Brain microvascular endothelial cell (primary cell): Measurements from ENCODE around the gene TOP1.

ENCODE experiments used
- DNase-seq: peaks from one replicate; pipeline ENCODE4 v3.0.0-alpha.2; 2020
- H3K27ac ChIP-seq: fragments of 250-450 bp; sonication (Bioruptor Pico); 2 replicates; pipeline ENCODE4 v1.5.1; 2020; ENCODE audit warnings: mild to moderate bottlenecking, moderate library complexity
- H3K27me3 ChIP-seq: fragments of 250-450 bp; sonication (Bioruptor Pico); replicated peaks from 2 replicates; pipeline ENCODE4 v1.5.1; 2020; ENCODE audit warnings: mild to moderate bottlenecking
- H3K36me3 ChIP-seq: fragments of 250-450 bp; sonication (Bioruptor Pico); replicated peaks from 2 replicates; pipeline ENCODE4 v1.5.1; 2020; ENCODE audit warnings: mild to moderate bottlenecking
- H3K4me3 ChIP-seq: 2 replicates; pipeline ENCODE4 v1.5.1; 2011; ENCODE audit warnings: low read depth, mild to moderate bottlenecking, control low read depth, low read length, moderate library complexity
- CTCF ChIP-seq: IDR thresholded peaks from 2 replicates; pipeline ENCODE4 v1.5.1; 2011; ENCODE audit warnings: low read depth, mild to moderate bottlenecking, moderate library complexity, low read length, control low read depth, inconsistent platforms; ENCODE audit errors: missing control alignments
- in situ Hi-C: cut with HindIII; loops from 2 replicates; pipeline ENCODE4 v1.10.0; 2017; ENCODE audit warnings: low sequenced_read_pairs, low pct_ligation_motif_present

The TOP1 gene

GRCh38 chr20:41171736-41172295 is 143.2 kb downstream of the TOP1 start:
- Histone ChIP-seq H3K4me3 (no peak overlapping the region), H3K27ac (no peak overlapping the region), H3K27me3 (no peaks in the 10 kb centered on the region), H3K36me3 (peaks cover 63% of the 10 kb centered on the region)
- in situ Hi-C loops, result no loop called here
- no peak for TF ChIP-seq CTCF
- no peak for DNase-seq

GRCh38 chr20:41172296-41173140 is 143.9 kb downstream of the TOP1 start:
- Histone ChIP-seq H3K27ac (no peak overlapping the region), H3K27me3 (no peaks in the 10 kb centered on the region), H3K4me3 (no peak overlapping the region), H3K36me3 (peaks cover 62% of the 10 kb centered on the region)
- in situ Hi-C loops, result no loop called here
- no peak for DNase-seq
- no peak for TF ChIP-seq CTCF

GRCh38 chr20:41173161-41173721 is 144.6 kb downstream of the TOP1 start:
- in situ Hi-C loops, result no loop called here
- Histone ChIP-seq H3K27ac (no peak overlapping the region), H3K27me3 (no peaks in the 10 kb centered on the region), H3K36me3 (peaks cover 60% of the 10 kb centered on the region), H3K4me3 (no peak overlapping the region)
- peak; percentile 98 for TF ChIP-seq CTCF
- peak; percentile 51 for DNase-seq

- TF ChIP-seq CTCF, result no peak
- no peak for DNase-seq
- in situ Hi-C loops, result no loop called here
- Histone ChIP-seq H3K27ac (no peak overlapping the region), H3K36me3 (peaks cover 55% of the 10 kb centered on the region), H3K4me3 (no peak overlapping the region), H3K27me3 (no peaks in the 10 kb centered on the region)
These were observed 145.2 kb downstream of the TOP1 start for GRCh38 chr20:41173791-41174341.
